ENCODE measurements around the gene ATG2B. TPM values are rescaled to one million over a fixed set of nuclear protein-coding genes. Genes with fewer than 3 reads are reported as not detected.

ATG2B gene
- total and polyA plus RNA-seq, 8 donors = 19.5 to 44.1 (median 32.6) TPM

GRCh38 chr14:96239711-96240141, 123.4 kb downstream of the ATG2B start:
- Histone ChIP-seq H3K36me3 (no peaks in the 10 kb centered on the region), H3K27ac (no peak overlapping the region), H3K27me3 (no peaks in the 10 kb centered on the region), H3K4me1 (no peaks in the 10 kb centered on the region), H3K4me3 (no peak overlapping the region), H3K9me3 (no peaks in the 10 kb centered on the region)
- ATAC-seq (peak; percentile 47), DNase-seq (no peak)
- intact Hi-C loops (cut with DNase I) = no loop called here
- no peak for TF ChIP-seq CTCF (IDR thresholded peaks at IDR 0.05)

GRCh38 chr14:96238676-96239265, 124.4 kb downstream of the ATG2B start:
- no peak for TF ChIP-seq CTCF (IDR thresholded peaks at IDR 0.05)
- Histone ChIP-seq H3K4me3 (no peak overlapping the region), H3K4me1 (no peaks in the 10 kb centered on the region), H3K9me3 (no peaks in the 10 kb centered on the region), H3K27ac (no peak overlapping the region), H3K36me3 (no peaks in the 10 kb centered on the region), H3K27me3 (no peaks in the 10 kb centered on the region)
- DNase-seq = no peak
- intact Hi-C loops (cut with DNase I) = no loop called here
- no peak for ATAC-seq

GRCh38 chr14:96237641-96238040, 125.5 kb downstream of the ATG2B start:
- H3K4me3 ChIP-seq = no peak overlapping the region
- no peaks in the 10 kb centered on the region for H3K9me3 ChIP-seq
- no peaks in the 10 kb centered on the region for H3K27me3 ChIP-seq
- H3K36me3 ChIP-seq = no peaks in the 10 kb centered on the region
- TF ChIP-seq CTCF (IDR thresholded peaks at IDR 0.05) = no peak
- ATAC-seq (no peak), DNase-seq (no peak)
- intact Hi-C loops (cut with DNase I) = no loop called here
- H3K27ac ChIP-seq = no peak overlapping the region
- no peaks in the 10 kb centered on the region for H3K4me1 ChIP-seq

GRCh38 chr14:96235426-96235825, 127.7 kb downstream of the ATG2B start:
- no peaks in the 10 kb centered on the region for H3K4me1 ChIP-seq
- no peaks in the 10 kb centered on the region for H3K36me3 ChIP-seq
- no peak overlapping the region for H3K4me3 ChIP-seq
- DNase-seq (no peak), ATAC-seq (no peak)
- no peaks in the 10 kb centered on the region for H3K9me3 ChIP-seq
- intact Hi-C loops (cut with DNase I) = no loop called here
- TF ChIP-seq CTCF (IDR thresholded peaks at IDR 0.05) = no peak
- H3K27ac ChIP-seq = no peak overlapping the region
- H3K27me3 ChIP-seq = no peaks in the 10 kb centered on the region

- H3K27ac ChIP-seq = no peak overlapping the region
- no peak for DNase-seq
- intact Hi-C loops (cut with DNase I) = no loop called here
- H3K9me3 ChIP-seq = no peaks in the 10 kb centered on the region
- H3K27me3 ChIP-seq = no peaks in the 10 kb centered on the region
- no peak for TF ChIP-seq CTCF (IDR thresholded peaks at IDR 0.05)
- H3K4me3 ChIP-seq = no peak overlapping the region
- no peak for ATAC-seq
- no peaks in the 10 kb centered on the region for H3K36me3 ChIP-seq
- H3K4me1 ChIP-seq = no peaks in the 10 kb centered on the region
Measured at GRCh38 chr14:96233661-96234060, 129.5 kb downstream of the ATG2B start.

Measured in left lung (tissue), 10 donors.